HG03439 (cell line): Measurements from ENCODE around the gene COL5A1.
A peak's percentile ranks its signal among the peaks of the same experiment; 100 is the strongest.
"Not testable (repeated sequence)": the region's sequence is repeated elsewhere in the genome, so short reads cannot be mapped to it uniquely, and the experiment has no call there.

ENCODE experiments used
- ATAC-seq: cut with Tn5 transposase; IDR thresholded peaks from one replicate; pipeline ENCODE4 v1.9.1; 2021; ENCODE audit warnings: mild to moderate bottlenecking, moderate library complexity; ENCODE audit not compliant: unreplicated experiment

COL5A1 gene

GRCh38 chr9:134846699-134847098 is 205.1 kb downstream of the COL5A1 start:
- no peak for ATAC-seq

GRCh38 chr9:134847138-134847537 is 205.5 kb downstream of the COL5A1 start:
- no peak for ATAC-seq

GRCh38 chr9:134847752-134848432 is 206.3 kb downstream of the COL5A1 start:
- no peak for ATAC-seq

- no peak for ATAC-seq
Measured at GRCh38 chr9:134848504-134848903, 206.9 kb downstream of the COL5A1 start.

- no peak for ATAC-seq
Measured at GRCh38 chr9:134850611-134851010, 209.0 kb downstream of the COL5A1 start.

- no peak for ATAC-seq
Measured at GRCh38 chr9:134851020-134851419, 209.4 kb downstream of the COL5A1 start.

- no peak for ATAC-seq
Measured at GRCh38 chr9:134852906-134853654, 211.5 kb downstream of the COL5A1 start.

- ATAC-seq, result no peak
Measured at GRCh38 chr9:134853893-134854292, 212.3 kb downstream of the COL5A1 start.

- ATAC-seq, result no peak
Measured at GRCh38 chr9:134854541-134854981, 213.0 kb downstream of the COL5A1 start.

- no peak for ATAC-seq
Measured at GRCh38 chr9:134855231-134855899, 213.8 kb downstream of the COL5A1 start.

GRCh38 chr9:134855900-134856377 is 214.3 kb downstream of the COL5A1 start:
- ATAC-seq, result no peak

GRCh38 chr9:134857451-134857850 is 215.8 kb downstream of the COL5A1 start:
- not testable (repeated sequence) for ATAC-seq

GRCh38 chr9:134858051-134858841 is 216.6 kb downstream of the COL5A1 start:
- peak; percentile 82 for ATAC-seq

- ATAC-seq, result no peak
Measured at GRCh38 chr9:134860510-134860909, 218.9 kb downstream of the COL5A1 start.

- no peak for ATAC-seq
Measured at GRCh38 chr9:134861595-134862334, 220.2 kb downstream of the COL5A1 start.

- ATAC-seq, result no peak
Measured at GRCh38 chr9:134863306-134863902, 221.8 kb downstream of the COL5A1 start.

- no peak for ATAC-seq
Measured at GRCh38 chr9:134863941-134864820, 222.6 kb downstream of the COL5A1 start.

GRCh38 chr9:134864821-134865190 is 223.2 kb downstream of the COL5A1 start:
- no peak for ATAC-seq
